ENCODE measurements around the gene UPK2. TPM values are rescaled to one million over a fixed set of nuclear protein-coding genes. Genes with fewer than 3 reads are reported as not detected.

The UPK2 gene
- total RNA-seq, 2 experiments from 2014 or later: not detected

DNA sequence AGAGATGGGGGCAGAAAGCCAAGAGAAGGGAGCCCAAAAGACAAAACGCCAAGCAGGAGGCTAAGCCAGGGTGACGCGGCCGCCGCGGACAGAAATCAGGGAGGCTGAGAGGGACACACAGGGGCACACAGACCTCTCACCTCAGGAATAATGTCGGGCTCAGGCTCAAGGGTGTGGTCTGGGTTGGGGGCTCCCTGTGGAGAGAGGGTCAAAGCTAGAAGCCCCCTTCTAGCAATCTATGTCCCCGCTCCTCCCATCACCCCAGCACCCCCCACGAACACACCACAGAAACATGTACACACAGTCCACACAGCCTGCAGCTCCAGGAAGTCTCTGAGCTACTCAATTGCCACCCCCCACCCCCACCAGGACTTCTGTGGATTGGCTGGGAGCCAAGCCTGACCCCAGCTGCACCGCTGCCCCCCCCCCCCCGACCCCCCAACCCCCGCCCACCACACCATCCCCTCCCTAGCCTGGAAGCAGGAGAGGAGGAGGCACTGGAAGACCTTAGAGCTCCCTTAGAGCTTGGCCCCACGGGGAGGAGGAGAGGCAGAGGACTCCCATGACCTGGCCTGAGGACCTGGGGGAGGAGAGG lies 37.3 kb upstream of the UPK2 start:
- ATAC-seq (no peak), DNase-seq (peak; percentile 55)
- H3K4me3 Mint-ChIP-seq: peak overlapping the region; percentile 97
- no peaks in the 10 kb centered on the region for H3K9me3 Mint-ChIP-seq (ENCODE audit: insufficient read depth)
- H3K27ac Mint-ChIP-seq: peak overlapping the region; percentile 96
- H3K36me3 Mint-ChIP-seq (ENCODE audit: low read depth): peaks cover 49% of the 10 kb centered on the region
- CTCF ChIA-PET: no interaction called here
- no peaks in the 10 kb centered on the region for H3K27me3 Mint-ChIP-seq (ENCODE audit: low read depth)
- H3K4me1 Mint-ChIP-seq (ENCODE audit: low read depth): peaks cover 87% of the 10 kb centered on the region
- POLR2A ChIA-PET: interaction anchor here (0.5 kb wide), 1 partner anchor 130 kb away, joined by 3 read pairs; no protein-coding TSS in a partner anchor

DNA sequence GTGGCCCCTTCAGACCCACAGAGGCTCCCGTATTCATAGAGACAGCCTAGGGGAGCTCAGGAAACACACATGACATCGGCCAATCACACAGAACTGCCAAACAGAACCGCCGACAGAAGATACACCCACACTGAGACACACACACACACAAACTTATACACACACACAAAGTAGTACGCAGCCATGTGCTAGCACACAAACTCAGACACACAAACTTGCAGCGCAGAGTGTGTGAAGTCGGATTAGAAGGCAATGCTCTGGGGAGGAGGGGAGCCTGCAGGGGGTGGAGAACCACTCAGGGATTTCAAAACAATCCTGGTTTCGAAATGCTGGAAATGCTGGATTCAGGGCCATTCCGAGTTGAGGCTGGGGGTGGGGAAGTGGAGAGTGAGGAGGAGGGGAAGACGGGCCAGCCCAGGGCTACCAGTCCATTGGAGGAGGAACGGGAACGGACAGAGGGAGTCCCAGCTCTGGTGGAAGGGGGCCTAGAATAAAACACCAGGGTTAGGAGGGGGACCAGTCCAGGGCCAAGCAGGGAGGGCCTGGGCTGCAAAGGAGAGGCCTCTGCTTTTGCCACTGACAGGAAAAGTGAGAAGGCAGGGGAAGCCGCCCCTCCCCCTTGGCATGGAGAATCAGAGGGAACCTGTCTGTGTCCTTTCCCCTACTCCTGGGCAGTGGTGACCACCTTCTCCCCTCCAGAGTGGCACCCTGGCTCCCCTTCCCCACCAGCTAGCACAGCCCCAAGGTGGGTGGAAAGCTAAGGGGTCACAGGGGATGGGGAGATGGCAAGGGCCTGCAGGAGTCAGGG lies 34.8 kb upstream of the UPK2 start:
- H3K27ac Mint-ChIP-seq: peak overlapping the region; percentile 71
- DNase-seq: no peak
- H3K4me1 Mint-ChIP-seq (ENCODE audit: low read depth): peaks cover 65% of the 10 kb centered on the region
- H3K9me3 Mint-ChIP-seq (ENCODE audit: insufficient read depth): no peaks in the 10 kb centered on the region
- POLR2A ChIA-PET: interaction anchor here (1.1 to 6.1 kb wide), 2 partner anchors 6 to 13 kb away, joined by 3 to 104 read pairs; no protein-coding TSS in a partner anchor
- no peak for ATAC-seq
- CTCF ChIA-PET: interaction anchor here (2.1 kb wide), 1 partner anchor 130 kb away, joined by 14 read pairs; the partner anchor contains the start of gene DDX6
- no peaks in the 10 kb centered on the region for H3K27me3 Mint-ChIP-seq (ENCODE audit: low read depth)
- H3K4me3 Mint-ChIP-seq: peak overlapping the region; percentile 97
- H3K36me3 Mint-ChIP-seq (ENCODE audit: low read depth): peaks cover 48% of the 10 kb centered on the region

DNA sequence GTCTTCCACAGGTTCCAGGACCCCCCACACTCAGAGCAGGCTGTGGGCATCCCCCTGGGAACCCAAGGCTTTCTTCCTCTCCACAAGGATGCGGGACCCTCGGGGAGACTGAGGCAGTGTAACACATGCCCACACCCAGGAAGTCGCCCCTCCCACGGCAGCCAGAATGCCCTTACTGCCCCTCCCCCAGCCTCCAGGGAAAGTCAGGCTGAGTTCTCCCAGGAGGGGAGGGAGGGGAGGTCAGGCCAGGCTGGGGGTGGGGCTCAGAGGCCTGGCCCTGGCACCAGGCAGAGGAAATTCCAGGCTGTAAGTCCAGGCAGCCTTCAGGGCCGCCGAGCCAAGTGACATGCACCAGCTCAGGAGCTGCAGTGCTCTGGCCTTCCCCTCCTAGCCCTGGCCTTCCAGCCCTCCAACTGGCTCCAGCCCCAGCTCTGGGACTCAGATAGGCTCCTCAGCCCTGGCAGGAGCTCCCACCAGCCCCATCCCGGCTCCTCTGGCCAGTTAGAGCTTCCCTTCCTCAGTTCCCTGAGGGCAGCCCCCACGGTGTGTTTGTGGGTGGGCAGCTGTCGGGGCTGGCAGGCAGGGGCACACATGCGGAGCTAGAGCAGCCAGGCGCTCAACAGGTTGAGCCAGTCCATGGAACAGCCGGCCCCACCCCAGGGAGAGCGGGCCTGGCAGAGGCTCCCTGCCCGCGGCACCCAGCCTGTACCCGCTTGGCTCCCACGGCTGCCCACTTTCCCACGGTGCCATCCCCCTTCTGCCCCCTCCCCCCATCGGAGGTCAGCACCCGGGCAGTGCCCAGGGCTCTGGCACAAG lies 34.0 kb upstream of the UPK2 start:
- Mint-ChIP-seq H3K4me3 (peak overlapping the region; percentile 97), H3K27ac (peak overlapping the region; percentile 52), H3K9me3 (ENCODE audit: insufficient read depth) (no peaks in the 10 kb centered on the region), H3K36me3 (ENCODE audit: low read depth) (peaks cover 41% of the 10 kb centered on the region), H3K4me1 (ENCODE audit: low read depth) (peaks cover 65% of the 10 kb centered on the region), H3K27me3 (ENCODE audit: low read depth) (no peaks in the 10 kb centered on the region)
- CTCF ChIA-PET: interaction anchor here (0.8 to 2.1 kb wide), 2 partner anchors 131 to 231 kb away, joined by 3 to 14 read pairs; partner anchors contain the start of gene DDX6
- DNase-seq: no peak
- ATAC-seq: no peak
- POLR2A ChIA-PET: interaction anchor here (0.6 to 6.1 kb wide), 5 partner anchors 7 to 225 kb away, joined by 3 to 104 read pairs (median 12); partner anchors contain the start of gene DDX6

DNA sequence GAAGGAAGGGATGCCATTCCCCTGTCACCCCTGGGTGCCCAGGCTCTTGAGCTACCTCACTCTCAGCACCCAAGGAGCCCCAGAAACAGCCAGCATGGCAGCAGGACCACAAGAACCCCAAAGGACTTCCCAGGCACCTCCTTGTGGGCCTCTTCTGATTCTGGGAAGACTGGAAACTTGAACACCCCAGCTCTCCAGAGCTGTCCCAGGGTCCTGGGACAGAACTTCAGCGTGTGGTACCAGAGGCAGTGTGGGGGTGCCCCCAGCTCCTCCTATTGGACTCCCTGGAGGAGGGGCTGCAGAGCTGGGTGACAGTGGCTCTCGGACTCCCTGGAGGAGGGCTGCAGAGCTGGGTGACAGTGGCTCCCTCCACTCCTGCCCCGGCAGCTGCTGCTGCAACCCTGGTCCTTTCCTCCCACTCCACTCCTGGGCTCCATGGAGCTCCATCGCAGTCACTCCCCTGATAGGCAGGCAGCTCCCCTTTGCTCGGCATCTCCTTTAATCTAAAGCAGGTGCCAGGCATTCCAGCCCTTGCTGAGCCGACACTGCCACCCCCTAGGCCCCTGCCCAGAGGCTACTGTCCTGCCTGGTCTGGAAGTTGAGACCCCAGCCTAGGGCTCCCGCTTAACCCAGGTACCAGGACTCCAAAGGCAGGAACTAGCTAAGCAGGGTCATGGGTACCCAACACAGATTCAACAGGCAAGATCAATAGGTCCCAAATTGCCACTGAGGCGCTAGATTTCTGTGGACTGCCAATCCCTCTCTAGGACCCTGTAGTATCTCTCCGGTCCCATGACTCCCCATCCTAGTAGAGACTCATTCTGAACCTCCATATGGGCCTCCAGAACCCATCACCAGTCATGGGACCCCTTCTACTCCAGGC lies 33.1 kb upstream of the UPK2 start:
- Mint-ChIP-seq H3K9me3 (ENCODE audit: insufficient read depth) (no peaks in the 10 kb centered on the region), H3K4me3 (peak overlapping the region; percentile 97), H3K4me1 (ENCODE audit: low read depth) (peaks cover 65% of the 10 kb centered on the region), H3K27ac (peak overlapping the region; percentile 84), H3K36me3 (ENCODE audit: low read depth) (peaks cover 32% of the 10 kb centered on the region), H3K27me3 (ENCODE audit: low read depth) (no peaks in the 10 kb centered on the region)
- CTCF ChIA-PET: interaction anchor here (0.8 to 2.1 kb wide), 2 partner anchors 132 to 232 kb away, joined by 3 to 14 read pairs; partner anchors contain the start of gene DDX6
- ATAC-seq (no peak), DNase-seq (no peak)
- POLR2A ChIA-PET: interaction anchor here (0.6 to 6.1 kb wide), 7 partner anchors 8 to 226 kb away, joined by 3 to 104 read pairs (median 3); partner anchors contain the start of gene DDX6

DNA sequence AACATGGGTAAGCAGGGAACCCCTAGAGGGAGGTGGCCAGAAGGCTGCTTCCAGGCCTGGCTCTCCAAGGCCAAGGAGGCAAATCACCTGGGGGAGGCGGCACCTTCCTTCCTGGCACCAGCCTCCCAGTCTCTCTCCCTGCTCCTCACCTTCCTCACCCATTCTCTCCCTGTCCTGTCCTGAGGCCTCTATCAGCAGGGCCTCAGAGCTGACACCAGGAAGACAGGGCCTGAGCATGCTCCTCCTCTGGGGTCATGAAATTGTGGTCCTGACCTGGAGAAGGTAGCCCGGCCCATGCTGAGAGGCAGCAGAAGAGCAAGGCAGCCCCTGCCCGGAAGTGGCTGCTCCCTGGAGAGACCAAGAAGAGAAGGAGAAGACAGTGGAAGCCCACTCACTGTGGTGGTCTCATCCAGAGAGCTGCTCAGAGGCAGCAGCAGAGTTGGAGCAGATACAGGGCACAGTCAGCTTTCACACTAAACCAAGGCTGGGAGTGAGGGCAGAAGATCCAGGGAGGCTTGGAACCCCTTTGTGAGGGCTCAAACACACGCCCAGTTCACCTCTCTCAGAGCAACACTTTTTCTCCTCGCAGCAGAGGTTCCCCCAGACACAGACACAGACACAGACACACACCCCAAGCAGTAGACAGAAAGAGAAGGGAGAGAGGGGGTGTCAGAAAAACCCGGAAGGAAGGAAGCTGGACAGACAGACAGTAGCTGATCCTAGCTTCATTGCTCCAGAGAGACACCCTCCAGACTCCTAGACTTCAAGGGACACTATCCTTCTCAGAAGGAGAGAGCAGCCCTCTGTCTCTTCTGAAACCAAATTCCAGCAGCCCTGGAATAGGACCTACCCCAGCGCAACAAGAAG lies 32.1 kb upstream of the UPK2 start:
- ChIA-PET CTCF (interaction anchor here (0.7 to 2.1 kb wide), 7 partner anchors 12 to 232 kb away, joined by 3 to 14 read pairs (median 4); partner anchors contain the start of gene DDX6), POLR2A (interaction anchor here (0.8 to 6.1 kb wide), 7 partner anchors 9 to 134 kb away, joined by 3 to 104 read pairs (median 5); partner anchors contain the start of gene DDX6)
- Mint-ChIP-seq H3K4me3 (peak overlapping the region; percentile 97), H3K27ac (peak overlapping the region; percentile 84), H3K27me3 (ENCODE audit: low read depth) (no peaks in the 10 kb centered on the region), H3K4me1 (ENCODE audit: low read depth) (peaks cover 63% of the 10 kb centered on the region), H3K9me3 (ENCODE audit: insufficient read depth) (no peaks in the 10 kb centered on the region), H3K36me3 (ENCODE audit: low read depth) (peaks cover 30% of the 10 kb centered on the region)
- DNase-seq (peak; percentile 49), ATAC-seq (no peak)

DNA sequence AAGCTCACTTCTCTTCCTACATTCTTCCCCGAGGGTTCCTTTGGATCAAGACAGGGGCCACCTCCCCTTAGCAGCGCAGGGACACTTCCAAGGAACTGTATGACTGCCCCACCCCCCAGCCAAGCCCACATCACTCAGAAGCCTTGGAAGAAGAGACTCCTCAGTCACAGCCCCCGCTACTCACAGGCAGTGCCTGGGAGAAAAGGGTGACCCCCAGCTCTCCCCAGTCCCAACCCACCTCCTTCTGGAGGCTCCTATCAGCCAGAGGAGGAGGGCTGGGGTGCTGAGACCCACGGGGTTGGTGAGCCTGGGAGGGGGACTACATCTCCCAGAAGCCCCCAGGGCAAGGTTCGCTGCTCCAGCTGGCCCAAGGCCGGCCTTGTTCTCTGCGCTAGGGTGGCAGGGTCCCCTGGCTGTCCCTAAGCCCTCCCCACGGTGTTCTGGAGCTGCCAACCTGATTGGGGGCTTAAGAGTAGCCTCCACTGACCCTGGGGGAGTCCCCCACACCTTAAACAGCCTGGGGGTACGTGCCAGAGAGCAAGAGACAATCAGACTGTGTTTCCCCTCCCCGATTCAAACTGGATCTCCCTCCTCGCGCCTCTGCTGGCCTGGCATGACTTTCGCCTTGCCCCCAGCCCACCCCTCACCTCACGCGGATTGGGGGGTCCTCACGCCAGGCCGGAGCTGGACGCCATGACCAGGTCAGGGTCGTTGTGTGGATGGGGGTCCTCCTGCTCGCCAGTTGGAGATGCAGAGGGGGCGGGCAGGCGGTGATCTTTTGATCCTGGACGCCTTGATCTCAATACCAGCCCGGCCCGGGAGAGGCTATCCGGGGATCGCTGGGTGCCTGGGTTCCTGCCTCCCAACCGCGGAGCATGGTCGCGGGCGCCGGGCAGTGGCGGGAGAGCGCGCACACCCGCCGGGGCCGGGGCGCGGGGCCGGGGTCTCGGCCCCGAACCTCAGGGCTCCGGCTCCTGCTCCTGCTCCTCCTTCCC lies 31.2 kb upstream of the UPK2 start:
- peak; percentile 64 for DNase-seq
- Mint-ChIP-seq H3K36me3 (ENCODE audit: low read depth) (peaks cover 26% of the 10 kb centered on the region), H3K4me3 (peak overlapping the region; percentile 97), H3K27ac (peak overlapping the region; percentile 84), H3K9me3 (ENCODE audit: insufficient read depth) (no peaks in the 10 kb centered on the region), H3K4me1 (ENCODE audit: low read depth) (peaks cover 55% of the 10 kb centered on the region), H3K27me3 (ENCODE audit: low read depth) (no peaks in the 10 kb centered on the region)
- ChIA-PET POLR2A (interaction anchor here (0.8 to 6.1 kb wide), 8 partner anchors 10 to 135 kb away, joined by 3 to 104 read pairs (median 4); partner anchors contain the start of gene DDX6), CTCF (interaction anchor here (0.7 to 1.7 kb wide), 10 partner anchors 11 to 235 kb away, joined by 3 to 8 read pairs (median 4); no protein-coding TSS in a partner anchor)
- no peak for ATAC-seq

DNA sequence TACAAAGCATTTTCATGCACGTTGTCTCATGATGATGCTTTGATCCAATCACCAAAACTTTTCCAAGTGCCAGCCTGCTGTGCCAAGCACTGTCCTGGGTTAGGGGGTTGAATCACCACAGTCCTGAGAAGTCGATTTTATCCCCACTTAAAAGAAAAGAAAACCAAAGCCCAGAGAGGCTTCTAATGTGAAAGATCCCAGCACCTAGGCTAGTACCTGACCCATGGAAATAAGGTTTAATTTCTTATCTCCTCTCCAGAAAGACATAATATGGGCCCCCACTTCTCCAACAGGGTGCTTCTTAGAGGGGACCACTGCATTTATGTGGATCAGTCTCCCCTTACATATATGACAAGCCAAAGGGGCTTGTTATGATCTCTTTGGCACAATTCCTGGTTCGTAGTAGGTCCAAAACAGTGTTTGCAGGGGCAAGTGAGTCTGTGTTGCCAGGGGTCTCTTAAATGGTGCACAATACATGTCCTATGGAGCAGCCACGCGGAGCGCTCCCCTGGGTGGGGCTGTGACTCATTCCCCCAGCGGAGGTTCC lies 28.5 kb upstream of the UPK2 start:
- POLR2A ChIA-PET: interaction anchor here (1.3 to 4.3 kb wide), 4 partner anchors 12 to 136 kb away, joined by 4 to 43 read pairs (median 16); partner anchors contain the start of gene DDX6

DNA sequence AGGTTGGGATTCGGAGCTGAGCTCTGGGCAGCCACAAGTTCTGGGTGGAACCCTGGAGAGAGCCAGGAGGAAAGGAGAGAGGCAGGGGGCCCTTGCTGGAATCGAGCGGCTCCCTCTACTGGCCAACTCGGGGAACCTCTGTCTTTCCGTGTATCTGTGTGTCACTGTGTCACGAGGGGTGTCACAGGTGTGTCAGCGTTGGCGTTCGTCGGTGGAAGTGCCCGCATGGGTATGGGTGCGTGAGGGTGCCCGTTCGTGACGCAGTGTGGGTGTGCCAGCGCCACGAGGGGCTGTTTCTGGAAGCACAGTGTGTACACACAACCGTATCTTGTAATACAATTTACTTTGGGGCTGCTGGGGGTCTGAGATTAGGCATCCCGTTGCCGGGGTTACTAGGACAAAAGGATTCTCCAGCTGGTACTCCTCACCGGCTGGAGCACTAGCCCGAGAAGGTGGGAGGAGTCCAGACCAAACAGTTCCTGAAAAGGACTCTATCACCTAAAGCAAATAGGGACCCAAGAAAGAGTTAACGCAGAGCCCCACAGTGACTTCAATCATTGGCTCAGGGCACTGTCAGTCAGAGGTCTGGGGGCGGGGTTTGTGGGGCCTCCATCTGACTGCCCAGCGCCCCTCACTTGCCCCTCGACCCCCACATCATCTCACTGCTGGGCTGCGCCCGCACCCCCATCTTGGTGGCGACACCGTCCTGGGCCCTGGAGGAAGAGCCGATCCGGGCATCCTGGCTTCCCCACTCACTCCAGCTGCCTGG lies 27.8 kb upstream of the UPK2 start:
- DNase-seq (peak; percentile 94), ATAC-seq (peak; percentile 57)
- H3K4me3 Mint-ChIP-seq: peak overlapping the region; percentile 98
- no peaks in the 10 kb centered on the region for H3K9me3 Mint-ChIP-seq (ENCODE audit: insufficient read depth)
- no peaks in the 10 kb centered on the region for H3K27me3 Mint-ChIP-seq (ENCODE audit: low read depth)
- POLR2A ChIA-PET: interaction anchor here (0.7 to 4.3 kb wide), 8 partner anchors 12 to 223 kb away, joined by 3 to 43 read pairs (median 4); partner anchors contain the start of gene DDX6
- H3K27ac Mint-ChIP-seq: peak overlapping the region; percentile 99
- peaks cover 53% of the 10 kb centered on the region for H3K4me1 Mint-ChIP-seq (ENCODE audit: low read depth)
- peaks cover 11% of the 10 kb centered on the region for H3K36me3 Mint-ChIP-seq (ENCODE audit: low read depth)
- CTCF ChIA-PET: interaction anchor here (0.9 to 4.9 kb wide), 6 partner anchors 12 to 239 kb away, joined by 3 to 59 read pairs (median 18); partner anchors contain the start of gene DDX6

More for the DNA sequence above, 28.5 kb upstream of the UPK2 start:
- H3K27me3 Mint-ChIP-seq (ENCODE audit: low read depth): no peaks in the 10 kb centered on the region
- CTCF ChIA-PET: interaction anchor here (1.4 to 4.9 kb wide), 4 partner anchors 13 to 137 kb away, joined by 4 to 59 read pairs (median 18); partner anchors contain the start of gene DDX6
- peak overlapping the region; percentile 99 for H3K27ac Mint-ChIP-seq
- no peak for DNase-seq
- peaks cover 16% of the 10 kb centered on the region for H3K36me3 Mint-ChIP-seq (ENCODE audit: low read depth)
- peaks cover 53% of the 10 kb centered on the region for H3K4me1 Mint-ChIP-seq (ENCODE audit: low read depth)
- H3K4me3 Mint-ChIP-seq: peak overlapping the region; percentile 98
- H3K9me3 Mint-ChIP-seq (ENCODE audit: insufficient read depth): no peaks in the 10 kb centered on the region
- ATAC-seq: no peak
